ENCODE measurements around the gene POU3F4.

POU3F4 gene

GRCh38 chrX:83508006-83508405 is at the start of gene POU3F4:
Gene POU3F4 (plus strand): TSS chrX:83508290. CDS start chrX:83508325, 35 bp downstream.
- no peak for FAIRE-seq

- no peak for FAIRE-seq
Observed at GRCh38 chrX:83469551-83469950, 38.5 kb upstream of the POU3F4 start.

- no peak for FAIRE-seq
Observed at GRCh38 chrX:83495898-83496297, 12.2 kb upstream of the POU3F4 start.

- FAIRE-seq, result no peak
Observed at GRCh38 chrX:83501003-83501402, 7.1 kb upstream of the POU3F4 start.

GRCh38 chrX:83501530-83501929 is 6.6 kb upstream of the POU3F4 start:
- no peak for FAIRE-seq

- no peak for FAIRE-seq
Observed at GRCh38 chrX:83504721-83505479, 3.2 kb upstream of the POU3F4 start.

- FAIRE-seq, result no peak
Observed at GRCh38 chrX:83508526-83509253, 600 bp downstream of the POU3F4 start.

GRCh38 chrX:83509254-83509801 is 1.2 kb downstream of the POU3F4 start:
- FAIRE-seq, result no peak

GRCh38 chrX:83510510-83511062 is 2.5 kb downstream of the POU3F4 start:
- FAIRE-seq, result no peak

GRCh38 chrX:83511208-83511607 is 3.1 kb downstream of the POU3F4 start:
- FAIRE-seq, result no peak

DNA sequence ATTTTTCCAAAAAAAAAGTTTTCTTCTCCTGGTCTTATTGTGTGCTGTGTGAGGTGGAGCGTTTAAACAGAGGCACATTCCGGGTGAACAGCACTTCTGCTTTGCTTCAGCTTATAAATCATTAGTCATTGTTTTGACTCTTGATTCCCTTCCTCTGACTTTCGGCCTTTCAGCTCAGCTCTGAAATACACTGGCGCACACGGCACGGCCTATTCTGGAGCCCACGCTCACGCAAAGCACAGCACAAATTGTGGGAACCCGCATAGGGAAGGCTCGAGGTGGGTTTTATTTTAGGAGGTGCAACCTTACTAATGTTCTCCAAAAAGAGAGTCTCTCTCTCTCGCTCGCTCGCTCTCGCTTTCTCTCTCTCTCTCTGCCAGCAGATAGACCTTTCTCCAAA is 4.0 kb downstream of the POU3F4 start:
- FAIRE-seq, result no peak

- no peak for FAIRE-seq
Observed at GRCh38 chrX:83516597-83516996, 8.5 kb downstream of the POU3F4 start.

DNA sequence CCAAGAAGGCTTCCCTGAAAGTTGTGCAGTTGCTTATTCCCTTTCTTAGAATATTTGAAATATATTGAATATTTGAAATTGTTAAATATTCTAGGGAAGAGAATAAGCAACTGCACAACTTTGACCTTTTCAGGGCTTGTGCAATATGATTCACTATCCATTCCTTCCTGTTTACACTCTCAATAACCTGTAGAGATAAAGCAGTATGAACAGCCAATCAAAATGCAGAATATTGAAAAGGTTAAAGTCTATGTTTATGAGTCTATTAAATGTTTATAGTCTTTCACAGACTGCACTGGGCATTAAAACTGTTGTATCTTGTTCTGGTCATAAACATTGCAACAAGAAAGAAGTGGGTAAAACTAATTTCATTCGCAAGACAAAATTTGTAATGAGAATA is 13.8 kb downstream of the POU3F4 start:
- FAIRE-seq, result no peak

DNA sequence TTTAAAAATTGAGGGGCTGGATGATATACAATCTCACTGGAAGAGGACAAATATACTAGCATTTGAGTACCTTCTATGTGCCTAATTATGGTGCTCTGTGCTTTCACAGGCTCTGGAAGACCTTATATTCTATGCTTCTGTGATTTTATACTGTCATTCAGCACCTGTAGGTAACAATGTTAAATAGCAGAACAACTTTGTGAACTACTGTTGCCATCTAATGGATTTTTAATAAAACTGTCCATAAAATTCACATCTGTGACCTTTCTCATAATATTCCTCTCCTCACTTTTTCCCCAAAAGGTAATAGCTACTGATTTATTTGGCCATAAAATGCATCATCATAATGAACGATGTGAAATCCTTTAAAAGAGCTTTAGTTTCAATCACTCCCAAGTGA is 21.9 kb downstream of the POU3F4 start:
- no peak for FAIRE-seq

DNA sequence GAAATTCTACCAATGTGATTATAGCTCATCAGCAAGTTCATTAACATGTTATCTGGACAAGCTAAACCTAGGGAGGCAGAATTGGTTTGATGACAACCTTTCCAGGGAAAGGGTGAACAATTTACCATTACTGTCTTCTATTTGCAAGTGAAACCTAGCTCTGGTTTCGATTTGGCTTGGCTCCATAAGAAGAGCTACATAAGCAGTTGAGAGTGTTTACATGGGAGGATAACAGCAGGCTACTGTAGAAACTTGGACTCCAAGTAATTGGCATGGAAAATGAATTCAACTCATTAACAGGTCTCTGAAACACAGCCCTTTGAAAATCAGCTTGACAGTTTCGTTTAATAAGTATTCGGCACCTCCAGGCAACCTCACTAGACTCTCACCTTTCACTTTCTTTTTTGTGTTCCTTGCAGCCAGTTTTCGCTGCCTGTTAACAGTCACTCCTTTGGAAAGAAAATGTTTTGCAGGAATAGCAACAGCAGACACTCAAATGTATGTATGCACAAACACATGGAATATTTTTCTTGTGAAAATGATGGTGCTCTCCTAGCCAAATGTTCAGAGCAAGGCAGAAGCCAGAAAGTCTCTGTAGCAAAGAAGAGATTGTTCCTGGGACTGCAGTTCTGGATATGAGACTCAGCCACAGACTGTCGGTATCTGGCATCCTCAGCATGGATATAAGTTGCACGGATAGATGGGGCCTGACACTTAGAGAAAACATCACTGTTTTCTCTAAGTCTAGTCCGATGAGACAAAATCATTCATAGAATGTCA is 27.5 kb downstream of the POU3F4 start:
- FAIRE-seq, result no peak

Measured in TTC549 (cell line).